Heart left ventricle (tissue), 16 donors: ENCODE measurements around the gene CAV1. TPM values are rescaled to one million over a fixed set of nuclear protein-coding genes. Genes with fewer than 3 reads are reported as not detected.
A peak's percentile ranks its signal among the peaks of the same experiment; 100 is the strongest.

Source experiments
- ATAC-seq, 4 donors: fragments of 200-7000 bp; cut with Tn5 transposase; one replicate each; pipeline ENCODE4 v1.9.1; 2020 to 2022; ENCODE audit warnings: moderate library complexity in 4 of 4, mild to moderate bottlenecking in 3 of 4, moderate number of reproducible peaks in 1 of 4
- DNase-seq, 5 donors: peaks; one replicate each; pipeline ENCODE4 v3.0.0-alpha.2; 2020
- H3K27ac ChIP-seq, 12 donors: fragments of 200-600 bp; sonication (generic) in 4 of 12; one replicate each; pipeline versions ENCODE4 v1.5.0 to v1.8.0; 2016 to 2022; ENCODE audit warnings: mild to moderate bottlenecking in 2 of 12
- H3K27me3 ChIP-seq, 9 donors: fragments of 200-600 bp; sonication (generic) in 2 of 9; one replicate each; pipeline versions ENCODE4 v1.5.1 to v1.8.0; 2016 to 2022; ENCODE audit warnings: mild to moderate bottlenecking in 3 of 9
- H3K36me3 ChIP-seq, 9 donors: fragments of 200-600 bp; sonication (generic) in 2 of 9; one replicate each; pipeline versions ENCODE4 v1.5.0 to v1.8.0; 2018 to 2022; ENCODE audit warnings: mild to moderate bottlenecking in 2 of 9
- H3K4me1 ChIP-seq, 12 donors: fragments of 200-600 bp; sonication (generic) in 4 of 12; one replicate each; pipeline versions ENCODE4 v1.5.0 to v1.8.0; 2016 to 2022; ENCODE audit warnings: mild to moderate bottlenecking in 3 of 12
- H3K4me3 ChIP-seq, 12 donors: fragments of 200-600 bp; sonication (generic) in 4 of 12; one replicate each; pipeline versions ENCODE4 v1.5.0 to v1.8.0; 2017 to 2022; ENCODE audit warnings: mild to moderate bottlenecking in 9 of 12, moderate library complexity in 4 of 12
- H3K9me3 ChIP-seq, 12 donors: fragments of 200-600 bp; sonication (generic) in 4 of 12; one replicate each; pipeline versions ENCODE4 v1.5.0 to v1.8.0; 2016 to 2022; ENCODE audit warnings: mild to moderate bottlenecking in 1 of 12
- CTCF ChIP-seq, 12 donors: fragments of 200-600 bp; sonication (generic) in 4 of 12; IDR thresholded peaks; one replicate each; pipeline versions ENCODE4 v1.5.0 to v1.8.0; 2018 to 2022; ENCODE audit warnings: antibody characterized with exemption in 12 of 12, mild to moderate bottlenecking in 5 of 12
- POLR2A ChIP-seq, 2 donors: fragments of 450-650 bp; IDR thresholded peaks; one replicate each; pipeline ENCODE4 v1.6.1; 2017; ENCODE audit warnings: antibody characterized with exemption in 2 of 2, mild to moderate bottlenecking in 2 of 2, moderate library complexity in 2 of 2
- WGBS, 4 donors: extraction: QIAGEN DNeasy Blood & Tissue Kit in 2 of 4; methylation state at CpG; one replicate each; pipeline versions ENCODE4 v1.1.5 to v1.1.7; 2013 to 2018; 5-methylcytosine and 5-hydroxymethylcytosine counted together
- intact Hi-C, 10 donors: fragments of 100-400 bp; cut with DNase I; formaldehyde crosslinking; loops; one replicate each; pipeline versions ENCODE4 v1.11.1 to v1.14.2; 2022
- polyA plus RNA-seq, 2 donors: library from polyadenylated mRNA; stranded (reverse); fragments of 200-250 nt; gene quantifications; one replicate each; pipeline ENCODE4 v1.2.3, GENCODE V29; 2013
- total RNA-seq, 9 donors: library from RNA; depleted of rRNA in 2 of 9; stranded (reverse); fragments of >200 nt in 2 of 9; fragmentation: NEBNext Ultra II Directional in 3 of 9; extraction: Animal tissue kit (Norgen Biotek cat#: 25700) in 3 of 9; gene quantifications; one replicate each; pipeline versions ENCODE4 v1.1.0 to v1.2.4, GENCODE V29; 2016 to 2023
- donor health status: ischemic (EF 13 %, LVEDD 7.1; RV severe dilation, severe dysfunction).
- donor health status: healthy with polysubstance abuse.
- donor health status: DM: no; HTN: yes; CAD: no.
- donor health status: DM: no; HTN: no; CAD: no.
- donor health status: ischemic (EF 25% LVEDD 6.9; RV normal size, moderate dysfunction).
- donor health status: ischemic (EF 25% LVEDD 5.7; RV mildly dilated, moderate dysfunction).
- donor health status: healthy.
- donor health status: DM: yes; HTN: yes; CAD: no.
- donor health status: ischemic (EF 35%, LVEDD 5.7; RV mildly dilated, moderate dysfunction).
- donor health status: nonischemic (EF 11% LVEDD 7.7; RV severe dilation, severe dysfunction).
- donor health status: DM: yes; HTN: yes; CAD: no.
- donor health status: PGD.
- donor health status: ischemic (EF 29% LVEDD 5.4; RV normal size, mild dysfunction).
- donor health status: nonischemic (EF 23%, LVEDD 6.1; RV moderate dilation, normal function).

CAV1 gene
- total and polyA plus RNA-seq, 11 donors = 125 to 408 (median 281) TPM

- intact Hi-C loops = loop anchor here in 9 of 10 donors (1.0 to 10.0 kb wide), 8 partner anchors 25 to 232 kb away; partner anchors contain the start of gene CAV1 (in 2 of the 9)
- TF ChIP-seq POLR2A (IDR thresholded peaks at IDR 0.05) (peak in 1 of 2 donors; percentile 66), CTCF (IDR thresholded peaks at IDR 0.05) (no peak)
- Histone ChIP-seq H3K36me3 (peaks cover 0 to 5% (median 0%) of the 10 kb centered on the region in 9 donors), H3K9me3 (peaks cover 0 to 5% (median 0%) of the 10 kb centered on the region in 12 donors), H3K4me3 (peak within 1 kb of the TSS; percentile 75 to 95 (median 89)), H3K27me3 (peaks cover 0 to 17% (median 0%) of the 10 kb centered on the region in 9 donors), H3K4me1 (peaks cover 0 to 42% (median 24%) of the 10 kb centered on the region in 12 donors), H3K27ac (peak within 1 kb of the TSS; percentile 95 to 99 (median 98))
- 3 to 18% (median 4%) methylated on average over 10 to 86 of the region's 86 CpGs for WGBS, 4 donors
- ATAC-seq (peak; percentile 79 to 93 (median 86)), DNase-seq (peak; percentile 86 to 88 (median 87))
These were observed 25.4 kb upstream of the CAV1 start, which contains the start of gene CAV2 for GRCh38 chr7:116499168-116500077. CAV2 (plus strand) TSS chr7:116499738; CDS start chr7:116499782, 44 bp downstream.

- H3K4me3 ChIP-seq = peak overlapping the region; percentile 75 to 95 (median 89)
- H3K27ac ChIP-seq = peak overlapping the region; percentile 95 to 99 (median 98)
- H3K27me3 ChIP-seq = peaks cover 0 to 17% (median 0%) of the 10 kb centered on the region in 9 donors
- 0 to 3% (median 2%) methylated on average over 19 to 36 of the region's 36 CpGs for whole genome bisulfite sequencing, 4 donors
- DNase-seq (peak; percentile 45 to 73 (median 51)), ATAC-seq (peak; percentile 22 to 61 (median 44))
- no peak for TF ChIP-seq POLR2A (IDR thresholded peaks at IDR 0.05)
- no peak for TF ChIP-seq CTCF (IDR thresholded peaks at IDR 0.05)
- peaks cover 0 to 47% (median 31%) of the 10 kb centered on the region in 12 donors for H3K4me1 ChIP-seq
- H3K36me3 ChIP-seq = peaks cover 0 to 12% (median under 1%) of the 10 kb centered on the region in 9 donors
- intact Hi-C loops = loop anchor here in 6 of 10 donors (1.0 to 5.0 kb wide), 6 partner anchors 24 to 233 kb away; partner anchors contain the start of gene CAV1 (in 2 of the 6)
- H3K9me3 ChIP-seq = peaks cover 0 to 5% (median 0%) of the 10 kb centered on the region in 12 donors
These were observed 24.6 kb upstream of the CAV1 start for GRCh38 chr7:116500078-116500853.

- H3K4me3 ChIP-seq = peak overlapping the region; percentile 75 to 95 (median 89)
- ATAC-seq (peak; percentile 33 to 58 (median 46)), DNase-seq (peak in 4 of 5 donors; percentile 43 to 63 (median 56))
- peaks cover 0 to 26% (median 10%) of the 10 kb centered on the region in 9 donors for H3K36me3 ChIP-seq
- intact Hi-C loops = loop anchor here in 6 of 10 donors (2.0 to 5.0 kb wide), 5 partner anchors 23 to 234 kb away; partner anchors contain the start of gene CAV1 (in 2 of the 6)
- WGBS, 4 donors = 24 to 35% (median 31%) methylated on average over 5 of the region's 5 CpGs
- H3K27me3 ChIP-seq = peaks cover 0 to 17% (median 0%) of the 10 kb centered on the region in 9 donors
- H3K27ac ChIP-seq = peak overlapping the region; percentile 95 to 99 (median 98)
- no peak for TF ChIP-seq CTCF (IDR thresholded peaks at IDR 0.05)
- TF ChIP-seq POLR2A (IDR thresholded peaks at IDR 0.05) = no peak
- peaks cover 0 to 4% (median 0%) of the 10 kb centered on the region in 12 donors for H3K9me3 ChIP-seq
- H3K4me1 ChIP-seq = peaks cover 0 to 58% (median 41%) of the 10 kb centered on the region in 12 donors
These were observed 23.2 kb upstream of the CAV1 start for GRCh38 chr7:116501425-116502167.
